ENCODE measurements around the gene KCNN1.
"Not testable (repeated sequence)": the region's sequence is repeated elsewhere in the genome, so short reads cannot be mapped to it uniquely, and the experiment has no call there.

The KCNN1 gene

DNA sequence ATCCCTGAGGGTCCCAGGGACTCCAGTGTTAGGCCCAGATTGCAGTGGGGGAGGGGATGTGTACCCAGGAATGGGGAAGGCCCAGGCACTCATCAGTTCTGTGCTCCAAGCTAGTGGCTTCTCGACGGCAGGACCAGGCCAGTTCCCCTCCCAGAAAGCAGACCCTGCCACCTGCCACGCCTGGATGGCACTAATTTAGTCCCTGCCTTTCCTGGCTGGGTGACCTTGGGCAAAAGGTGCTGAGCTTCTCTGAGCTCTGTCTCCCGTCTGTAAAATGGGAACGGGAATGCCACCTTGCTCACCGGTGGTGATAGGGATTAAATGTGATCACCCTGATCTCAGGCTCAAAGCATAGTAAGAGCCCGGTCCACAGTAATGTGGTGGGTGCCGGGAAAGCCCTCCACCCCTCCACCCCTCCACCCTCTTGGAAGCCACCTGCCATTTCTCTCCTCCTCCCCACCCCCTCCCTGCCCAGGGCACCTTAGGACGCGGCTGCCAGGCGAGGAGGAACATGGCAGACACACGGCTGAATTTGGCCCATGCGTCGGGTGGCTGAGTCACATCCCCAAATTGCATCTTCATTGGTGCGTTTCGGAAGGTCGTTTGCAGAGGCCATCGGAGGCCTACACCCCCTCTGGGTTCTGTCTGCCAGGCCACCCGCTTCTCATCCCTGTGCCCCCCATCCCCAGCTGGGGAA, 2.3 kb downstream of the KCNN1 start:
- DNase-seq (ENCODE audit: low spot score) = no peak

DNA sequence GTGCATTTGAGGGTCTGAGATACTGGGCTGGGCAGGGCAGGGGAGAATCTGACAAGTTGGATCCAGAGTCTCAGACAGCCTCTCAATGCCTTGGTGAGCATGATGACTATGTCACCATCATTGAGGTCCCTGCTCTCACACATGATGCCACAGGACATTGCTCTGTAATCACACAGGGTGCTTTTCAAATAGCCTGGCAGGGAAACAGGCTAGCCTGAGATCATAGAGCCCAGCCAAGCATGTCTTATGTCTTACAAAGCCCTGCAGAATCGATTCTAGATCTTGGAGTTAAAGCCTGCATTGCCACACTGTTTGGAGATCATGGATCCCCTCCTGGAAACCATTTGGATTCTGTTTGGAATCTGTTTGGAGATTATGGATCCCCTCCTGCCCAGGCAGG, 5.3 kb downstream of the KCNN1 start:
- no peak for DNase-seq (ENCODE audit: low spot score)

DNA sequence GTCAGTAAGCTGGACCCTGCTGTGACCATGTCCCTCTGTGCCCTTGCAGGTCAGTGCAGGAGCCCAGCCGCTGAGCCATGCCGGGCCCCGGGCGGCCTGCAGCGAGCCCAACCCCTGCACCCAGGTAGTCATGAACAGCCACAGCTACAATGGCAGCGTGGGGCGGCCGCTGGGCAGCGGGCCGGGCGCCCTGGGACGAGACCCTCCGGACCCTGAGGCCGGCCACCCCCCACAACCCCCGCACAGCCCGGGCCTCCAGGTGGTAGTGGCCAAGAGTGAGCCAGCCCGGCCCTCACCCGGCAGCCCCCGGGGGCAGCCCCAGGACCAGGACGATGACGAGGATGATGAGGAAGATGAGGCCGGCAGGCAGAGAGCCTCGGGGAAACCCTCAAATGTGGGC, 6.9 kb downstream of the KCNN1 start:
- DNase-seq (ENCODE audit: low spot score) = no peak

DNA sequence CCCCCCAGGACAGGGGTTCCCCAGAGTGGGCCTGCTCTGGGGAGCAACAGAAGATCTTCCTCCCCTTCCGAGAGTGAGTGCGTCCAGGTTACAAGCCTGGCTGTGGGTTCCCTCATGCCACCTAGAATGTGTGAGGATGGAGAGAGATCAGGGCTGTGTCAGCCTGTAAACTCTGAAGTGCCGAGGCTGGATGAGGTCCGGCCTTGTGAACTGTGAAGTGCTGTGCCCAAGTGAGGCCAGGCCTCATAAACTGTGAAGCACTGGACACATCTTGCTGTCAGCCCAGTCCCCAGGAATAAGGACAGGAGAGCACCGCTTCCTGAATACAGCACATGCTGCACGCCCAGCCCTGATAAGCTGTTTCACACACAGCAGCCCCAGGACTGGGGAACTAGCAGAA, 7.6 kb downstream of the KCNN1 start:
- no peak for DNase-seq (ENCODE audit: low spot score)

DNA sequence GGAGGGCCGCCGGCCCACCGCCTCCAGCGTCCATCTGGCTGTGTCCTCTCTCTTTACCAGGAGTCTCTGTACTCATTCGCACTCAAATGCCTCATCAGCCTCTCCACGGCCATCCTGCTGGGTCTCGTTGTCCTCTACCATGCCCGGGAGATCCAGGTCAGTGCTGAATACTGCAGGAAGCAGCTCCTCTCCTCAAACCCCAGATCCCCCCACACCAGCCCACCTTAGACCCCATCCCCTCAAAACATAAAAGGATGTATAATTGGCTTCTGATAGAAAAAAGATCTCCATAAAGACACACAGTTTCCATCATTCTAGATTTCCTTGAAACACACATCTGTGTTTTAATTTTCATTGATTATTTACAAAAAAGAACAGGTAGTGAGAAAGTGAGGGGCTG, 8.1 kb downstream of the KCNN1 start:
- no peak for DNase-seq (ENCODE audit: low spot score)

DNA sequence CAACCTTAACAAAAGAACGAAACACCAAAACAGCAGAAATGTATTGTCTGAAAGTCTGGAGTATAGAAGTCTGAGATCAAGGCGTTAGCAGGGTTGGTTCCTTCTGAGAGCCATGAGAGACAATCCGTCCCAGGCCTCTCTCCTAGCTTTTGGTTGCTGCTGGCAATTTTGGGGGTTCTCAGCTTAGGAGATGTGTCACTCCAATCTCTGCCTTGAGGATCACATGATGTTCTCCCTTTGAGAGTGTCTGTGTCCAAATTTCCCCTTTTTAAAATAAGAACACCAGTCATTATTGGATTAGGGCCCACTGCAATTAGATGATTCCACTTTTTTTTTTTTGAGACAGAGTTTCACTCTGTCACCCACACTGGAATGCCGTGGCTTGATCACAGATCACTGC, 10.1 kb downstream of the KCNN1 start:
- DNase-seq (ENCODE audit: low spot score) = peak; percentile 51

DNA sequence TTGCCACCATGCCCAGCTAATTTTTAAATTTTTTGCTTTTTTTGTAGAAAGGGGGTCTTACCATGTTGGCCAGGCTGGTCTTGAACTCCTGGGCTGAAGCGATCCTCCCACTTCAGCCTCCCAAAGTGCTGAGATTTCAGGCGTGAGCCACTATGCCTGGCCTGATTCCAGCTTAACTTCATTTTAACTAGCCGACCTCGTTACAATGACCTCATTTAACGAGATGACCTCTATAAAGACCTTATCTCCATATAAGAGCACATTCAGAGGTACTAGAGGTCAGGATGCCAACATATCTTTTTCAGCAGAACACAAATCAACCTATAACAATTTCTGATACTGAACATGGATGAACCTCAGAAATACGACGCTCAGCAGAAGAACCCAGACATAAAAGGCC, 10.6 kb downstream of the KCNN1 start:
- DNase-seq (ENCODE audit: low spot score) = no peak

DNA sequence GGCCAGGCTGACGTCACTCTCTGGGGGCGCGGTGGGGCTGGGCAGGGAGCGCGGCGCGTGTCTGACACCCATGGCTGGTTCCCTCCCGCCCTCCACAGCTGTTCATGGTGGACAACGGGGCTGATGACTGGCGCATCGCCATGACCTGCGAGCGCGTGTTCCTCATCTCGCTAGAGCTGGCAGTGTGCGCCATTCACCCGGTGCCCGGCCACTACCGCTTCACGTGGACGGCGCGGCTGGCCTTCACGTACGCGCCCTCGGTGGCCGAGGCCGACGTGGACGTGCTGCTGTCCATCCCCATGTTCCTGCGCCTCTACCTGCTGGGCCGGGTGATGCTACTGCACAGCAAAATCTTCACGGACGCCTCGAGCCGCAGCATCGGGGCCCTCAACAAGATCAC, 14.7 kb downstream of the KCNN1 start:
- no peak for DNase-seq (ENCODE audit: low spot score)

DNA sequence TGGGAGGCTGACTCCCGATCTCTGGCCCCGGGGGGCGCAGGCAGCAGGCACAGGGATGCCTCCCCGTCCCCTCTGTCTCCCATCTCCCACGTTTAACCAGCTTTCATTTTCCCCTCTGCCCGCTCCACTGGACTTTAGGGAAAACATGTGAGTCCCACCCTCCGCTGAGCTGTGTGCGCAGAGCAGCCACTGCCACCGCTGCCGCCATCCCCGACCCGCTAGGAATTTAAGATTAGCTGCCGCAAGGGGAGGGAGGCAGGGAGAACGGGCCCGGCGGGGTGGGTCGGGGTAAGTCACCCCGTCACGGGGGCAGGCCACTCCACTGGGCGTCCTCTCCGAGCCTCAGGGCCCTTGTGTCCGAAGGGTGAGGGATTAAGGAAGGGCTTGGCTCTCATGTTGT, 15.5 kb downstream of the KCNN1 start:
- DNase-seq (ENCODE audit: low spot score) = no peak

DNA sequence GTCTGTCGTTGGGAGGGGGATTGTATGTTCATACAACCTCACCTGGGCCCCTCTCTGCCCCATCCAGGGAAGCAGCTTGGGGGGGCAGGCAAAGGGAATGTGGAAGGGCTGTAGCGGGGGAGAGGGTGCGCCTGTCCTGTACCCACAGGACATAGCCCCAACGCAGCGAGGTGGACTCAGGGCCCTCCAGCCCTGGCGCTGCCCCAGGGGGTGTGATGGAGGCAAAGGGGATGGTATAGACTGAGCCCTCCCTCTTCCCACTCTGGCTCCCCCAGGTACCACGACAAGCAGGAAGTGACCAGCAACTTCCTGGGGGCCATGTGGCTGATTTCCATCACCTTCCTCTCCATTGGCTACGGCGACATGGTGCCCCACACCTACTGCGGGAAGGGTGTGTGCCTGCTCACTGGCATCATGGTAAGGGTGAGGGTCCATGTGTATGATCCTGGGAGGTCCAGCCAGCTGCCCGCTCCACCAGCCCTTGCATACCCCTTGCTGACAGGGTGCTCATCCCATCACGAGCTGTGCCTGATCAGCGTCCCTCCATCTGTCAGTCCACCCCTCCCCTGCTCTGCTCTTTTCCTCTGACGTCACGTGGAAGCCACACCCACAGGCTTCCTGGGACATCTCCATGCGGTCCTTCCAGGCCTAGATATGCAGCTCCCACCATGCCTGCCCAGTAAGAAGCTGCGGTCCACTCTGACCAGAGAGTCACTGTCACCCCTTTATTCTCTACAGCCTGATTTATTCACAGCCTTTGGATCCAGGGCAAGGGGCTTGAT, 18.3 kb downstream of the KCNN1 start:
- no peak for DNase-seq (ENCODE audit: low spot score)

DNA sequence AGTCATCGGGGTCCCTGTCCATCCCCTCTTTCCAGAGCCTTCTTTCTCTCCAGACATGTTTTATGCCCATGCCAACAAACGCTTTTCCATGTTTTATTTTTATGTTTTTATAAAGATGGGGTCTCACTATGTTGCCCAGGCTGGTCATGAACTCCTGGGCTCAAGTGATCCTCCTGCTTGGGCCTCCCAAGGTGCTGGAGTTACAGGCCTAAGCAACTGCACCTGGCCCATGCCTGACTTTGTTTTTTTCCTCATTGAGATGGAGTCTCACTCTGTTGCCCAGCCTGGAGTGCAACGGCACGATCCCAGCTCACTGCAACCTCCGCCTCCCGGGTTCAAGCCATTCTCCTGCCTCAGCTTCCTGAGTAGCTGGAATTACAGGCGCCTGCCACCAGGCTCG, 19.7 kb downstream of the KCNN1 start:
- not testable (repeated sequence) for DNase-seq (ENCODE audit: low spot score)

DNA sequence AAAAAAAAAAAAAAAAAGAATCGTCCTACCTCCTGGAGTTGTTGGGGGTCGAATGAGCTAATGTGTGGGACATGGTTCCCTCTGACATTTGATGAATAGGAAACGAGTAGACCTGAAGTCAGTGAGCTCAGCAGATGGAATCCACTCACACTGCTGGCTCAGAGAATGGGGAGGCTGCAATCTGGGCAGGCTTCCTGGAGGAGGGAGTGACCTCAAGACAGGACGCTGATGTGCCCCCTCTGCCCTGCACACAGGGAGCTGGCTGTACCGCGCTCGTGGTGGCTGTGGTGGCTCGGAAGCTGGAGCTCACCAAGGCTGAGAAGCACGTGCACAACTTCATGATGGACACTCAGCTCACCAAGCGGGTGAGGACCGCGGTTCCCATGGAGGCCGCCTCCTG, 21.3 kb downstream of the KCNN1 start:
- no peak for DNase-seq (ENCODE audit: low spot score)

DNA sequence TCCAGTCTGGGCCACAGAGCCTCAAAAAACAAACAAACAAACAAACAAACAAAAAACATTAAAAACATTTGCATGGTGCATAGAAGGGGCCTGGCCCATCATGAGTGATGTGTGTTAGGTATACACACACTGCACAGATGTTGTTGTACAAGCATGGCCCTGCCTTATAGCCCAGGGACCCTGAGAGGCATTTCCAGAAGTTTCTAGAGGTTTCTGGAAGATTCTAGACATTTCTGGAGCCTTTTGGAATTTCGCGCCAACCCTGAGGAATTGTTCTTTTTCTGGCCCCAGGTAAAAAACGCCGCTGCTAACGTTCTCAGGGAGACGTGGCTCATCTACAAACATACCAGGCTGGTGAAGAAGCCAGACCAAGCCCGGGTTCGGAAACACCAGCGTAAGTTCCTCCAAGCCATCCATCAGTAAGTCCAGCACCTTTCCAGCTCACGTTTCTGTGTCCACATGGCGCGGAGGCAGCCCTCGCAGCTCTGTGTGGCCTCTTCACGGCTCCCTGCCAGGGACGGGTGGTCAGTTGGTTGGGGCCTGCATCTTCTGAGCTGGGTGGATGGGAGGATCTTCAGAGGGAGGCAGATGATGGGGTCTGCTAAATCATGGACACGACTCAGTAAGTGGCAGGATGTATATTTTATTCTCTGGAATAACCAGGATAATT, 22.7 kb downstream of the KCNN1 start:
- DNase-seq (ENCODE audit: low spot score) = no peak

DNA sequence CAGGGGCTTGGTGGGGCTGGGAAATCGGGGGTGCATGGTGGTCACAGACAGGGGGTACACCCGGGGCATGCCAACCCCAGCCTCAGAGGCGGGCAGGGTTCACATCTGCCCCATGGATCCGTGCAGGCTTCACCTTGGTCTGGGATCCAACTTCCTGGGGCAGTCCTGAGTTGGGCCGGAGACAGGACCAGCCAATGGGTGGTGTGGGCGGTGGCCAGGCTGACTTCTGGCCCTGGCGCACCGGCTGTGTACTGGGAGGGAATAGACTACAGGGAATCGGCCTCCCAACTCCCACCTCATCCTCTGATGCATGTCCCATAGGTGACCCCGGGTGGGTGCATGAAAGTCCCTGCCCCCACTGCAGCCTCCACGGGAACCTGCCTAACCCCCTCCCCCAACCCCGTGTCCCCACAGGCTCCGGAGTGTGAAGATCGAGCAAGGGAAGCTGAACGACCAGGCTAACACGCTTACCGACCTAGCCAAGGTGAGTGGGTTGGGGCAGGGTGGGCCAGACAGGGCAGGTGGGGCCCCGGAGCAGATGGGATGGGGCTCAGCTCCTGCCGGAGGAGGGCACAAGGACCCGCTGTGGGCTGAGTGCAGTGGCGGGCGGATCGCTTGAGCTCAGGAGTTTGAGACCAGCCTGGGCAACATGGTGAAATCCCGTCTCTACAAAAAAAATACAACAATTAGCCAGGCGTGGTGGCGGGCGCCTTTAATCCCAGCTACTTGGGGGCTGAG, 26.3 kb downstream of the KCNN1 start:
- DNase-seq (ENCODE audit: low spot score) = no peak

DNA sequence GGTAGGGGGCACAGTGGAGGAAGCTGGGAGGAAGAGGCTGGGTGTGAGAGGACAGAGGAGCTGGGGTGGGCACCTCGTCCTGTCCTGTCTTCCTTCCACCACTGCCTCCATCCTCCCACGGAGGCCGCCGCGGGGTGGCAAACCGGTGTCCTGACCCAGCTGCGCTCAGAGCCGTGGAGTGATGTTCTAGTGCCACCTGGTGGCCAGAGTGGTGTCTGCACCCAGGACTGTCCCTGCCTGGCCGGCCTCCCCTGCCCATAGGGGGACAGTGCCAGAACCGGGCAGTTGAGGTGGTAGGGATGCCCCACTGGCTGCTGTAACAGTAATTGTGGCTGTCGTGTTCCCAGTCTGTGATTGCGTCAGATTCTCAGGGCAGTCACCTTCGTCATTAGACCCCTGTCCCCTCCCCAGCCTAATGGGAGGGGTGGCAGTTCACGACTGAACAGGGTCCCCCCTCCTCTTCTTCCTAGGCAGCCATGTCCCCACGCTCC, 30.0 kb downstream of the KCNN1 start:
- DNase-seq (ENCODE audit: low spot score) = no peak

DNA sequence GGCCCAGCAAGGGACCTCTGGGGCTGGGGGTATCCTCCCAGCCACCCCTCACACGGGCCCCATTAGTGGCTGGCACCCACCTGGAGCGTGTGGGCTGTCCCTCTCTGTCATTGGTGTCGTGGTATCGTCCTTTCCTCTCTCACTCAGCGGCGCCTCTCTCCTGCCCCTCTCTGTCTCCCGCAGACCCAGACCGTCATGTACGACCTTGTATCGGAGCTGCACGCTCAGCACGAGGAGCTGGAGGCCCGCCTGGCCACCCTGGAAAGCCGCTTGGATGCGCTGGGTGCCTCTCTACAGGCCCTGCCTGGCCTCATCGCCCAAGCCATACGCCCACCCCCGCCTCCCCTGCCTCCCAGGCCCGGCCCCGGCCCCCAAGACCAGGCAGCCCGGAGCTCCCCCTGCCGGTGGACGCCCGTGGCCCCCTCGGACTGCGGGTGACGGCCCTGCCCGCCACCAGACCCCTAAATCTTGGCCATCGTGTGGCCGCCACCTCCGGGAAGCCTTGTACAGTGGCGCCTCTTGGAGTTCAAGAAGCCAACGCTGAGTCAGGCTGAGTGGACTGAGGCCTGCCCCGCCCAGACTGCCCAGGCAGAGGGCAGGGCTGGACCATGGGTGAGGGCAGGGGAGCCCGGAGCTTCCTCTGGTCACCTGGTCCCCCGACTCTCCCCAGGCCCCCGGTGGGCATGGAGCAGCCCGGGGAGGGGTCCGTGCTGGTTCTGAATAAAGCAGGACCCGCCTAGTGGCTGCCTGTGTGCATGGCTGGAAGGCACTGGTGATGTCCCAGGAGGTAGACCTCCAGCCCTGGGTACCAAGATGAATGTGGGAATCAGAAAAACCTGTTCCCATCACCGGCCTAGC, 31.3 kb downstream of the KCNN1 start:
- DNase-seq (ENCODE audit: low spot score) = no peak

DNA sequence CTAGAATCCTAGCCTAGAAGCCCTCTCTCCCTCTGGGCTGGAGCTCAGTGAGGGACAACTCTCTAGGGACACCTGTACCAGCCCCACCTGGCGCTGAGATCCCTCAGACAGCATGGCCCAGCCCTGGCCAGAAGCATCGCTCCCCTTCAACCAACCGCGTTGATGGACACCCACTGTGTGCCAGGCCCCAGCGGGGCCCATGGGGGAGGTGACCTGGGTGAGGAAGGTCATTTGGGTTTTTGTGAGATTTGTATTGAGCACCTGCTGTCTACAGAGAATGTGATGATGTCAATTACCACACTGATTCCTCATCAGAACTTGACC, 31.9 kb downstream of the KCNN1 start:
- no peak for DNase-seq (ENCODE audit: low spot score)

DNA sequence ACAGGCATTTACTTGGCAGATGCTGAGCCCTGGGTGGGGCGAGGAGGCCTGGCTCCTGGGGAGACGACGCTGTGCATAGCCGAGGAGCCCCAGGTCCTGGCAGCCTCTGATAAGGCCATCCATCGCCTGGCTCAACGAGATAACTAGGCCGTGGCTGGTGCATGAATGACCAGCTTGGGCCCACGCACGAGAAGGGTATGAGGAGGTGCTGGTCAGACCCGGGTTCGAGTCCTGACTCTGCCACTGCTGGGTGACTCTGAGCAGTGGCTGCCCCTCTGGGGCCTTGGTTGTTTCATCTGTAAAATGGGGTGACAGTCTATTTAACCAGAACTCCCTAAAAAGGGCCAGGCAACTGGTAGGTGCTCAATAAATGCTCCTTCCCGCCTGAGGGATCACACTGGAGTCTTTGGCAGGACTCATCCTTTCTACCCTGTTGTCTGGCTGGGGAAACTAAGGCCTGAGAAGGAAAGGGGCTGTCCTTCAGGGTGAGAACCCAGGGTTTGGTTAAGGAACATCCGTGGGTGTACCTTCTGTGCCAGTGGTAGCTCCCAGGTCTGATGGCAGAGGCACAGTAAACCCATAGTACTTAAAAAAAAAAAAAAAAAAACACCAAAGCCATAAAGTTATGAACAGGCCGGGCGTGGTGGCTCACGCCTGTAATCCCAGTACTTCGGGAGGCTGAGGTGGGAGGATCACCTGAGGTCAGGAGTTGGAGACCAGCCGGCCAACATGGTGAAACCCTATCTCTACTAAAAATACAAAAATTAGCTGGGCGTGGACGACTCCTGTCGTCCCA, 33.0 kb downstream of the KCNN1 start:
- DNase-seq (ENCODE audit: low spot score) = no peak

DNA sequence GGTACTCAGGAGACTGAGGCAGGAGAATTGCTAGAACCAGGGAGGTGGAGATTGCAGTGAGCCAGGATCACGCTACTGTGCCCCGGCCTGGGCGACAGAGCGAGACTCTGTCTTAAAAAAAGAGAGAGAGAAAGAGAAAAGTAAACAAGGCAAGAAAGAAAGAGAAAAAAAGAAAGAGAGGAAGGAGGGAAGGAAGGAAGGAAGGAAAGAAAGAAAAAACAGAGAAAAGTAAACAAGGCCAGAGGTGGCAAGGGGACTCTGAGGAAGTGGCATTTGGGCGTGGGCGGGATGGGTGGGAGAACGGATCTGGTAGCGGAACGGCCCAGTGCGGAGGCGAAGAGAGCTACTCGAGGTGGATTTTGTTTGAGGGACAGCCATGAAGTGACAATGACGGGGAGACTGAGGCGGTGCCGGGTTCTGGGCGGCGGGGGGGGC, 33.6 kb downstream of the KCNN1 start:
- DNase-seq (ENCODE audit: low spot score) = no peak

DNA sequence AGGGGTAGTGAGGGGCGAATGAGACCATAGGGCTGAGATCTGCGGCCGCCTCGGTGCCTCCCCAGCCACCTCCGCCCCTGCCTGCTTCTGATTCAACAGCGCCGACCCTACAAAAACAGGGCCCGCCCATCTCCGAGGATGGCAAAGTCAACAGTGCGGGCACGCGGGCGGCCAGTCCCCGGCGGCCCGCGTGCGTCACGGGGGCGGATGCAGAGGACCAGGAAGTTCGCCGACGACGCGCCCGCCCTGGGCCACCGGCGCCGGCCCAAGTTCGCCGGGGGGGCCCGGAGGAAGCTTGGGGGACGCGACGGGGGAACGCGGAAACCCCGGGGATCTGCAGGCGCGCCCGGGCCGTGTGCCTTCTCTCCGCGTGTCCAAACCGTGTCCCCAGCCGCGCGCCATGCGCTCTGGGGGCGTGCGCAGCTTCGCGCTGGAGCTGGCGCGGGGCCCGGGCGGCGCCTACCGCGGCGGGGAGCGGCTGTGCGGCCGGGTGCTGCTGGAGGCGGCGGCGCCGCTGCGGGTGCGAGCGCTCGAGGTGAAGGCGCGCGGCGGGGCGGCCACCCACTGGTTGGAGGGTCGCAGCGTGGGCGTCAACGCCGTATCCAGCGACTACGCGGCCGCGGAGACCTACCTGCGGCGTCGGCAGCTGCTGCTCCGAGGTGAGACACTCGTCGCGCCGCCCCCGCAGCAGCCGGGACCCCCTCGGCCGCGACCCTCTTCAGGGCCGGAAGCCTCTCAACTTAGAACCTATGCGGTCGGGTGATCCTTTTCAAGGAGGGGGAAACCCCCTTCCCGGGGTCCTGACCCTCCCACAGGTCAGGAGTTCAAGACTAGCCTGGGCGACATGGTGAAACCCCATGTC, 34.2 kb downstream of the KCNN1 start:
- DNase-seq (ENCODE audit: low spot score) = no peak
